NCI-H345 treated with DMSO at 0.1 percent for 48 hours (cell line): Measurements from ENCODE around the gene SLFN12.
"Not testable (repeated sequence)": the region's sequence is repeated elsewhere in the genome, so short reads cannot be mapped to it uniquely, and the experiment has no call there.

Experiments
- DNase-seq: peaks from one replicate; lab custom pipeline; 2025; ENCODE audit not compliant: unreplicated experiment; lab: John Stamatoyannopoulos, UW

The SLFN12 gene

DNA sequence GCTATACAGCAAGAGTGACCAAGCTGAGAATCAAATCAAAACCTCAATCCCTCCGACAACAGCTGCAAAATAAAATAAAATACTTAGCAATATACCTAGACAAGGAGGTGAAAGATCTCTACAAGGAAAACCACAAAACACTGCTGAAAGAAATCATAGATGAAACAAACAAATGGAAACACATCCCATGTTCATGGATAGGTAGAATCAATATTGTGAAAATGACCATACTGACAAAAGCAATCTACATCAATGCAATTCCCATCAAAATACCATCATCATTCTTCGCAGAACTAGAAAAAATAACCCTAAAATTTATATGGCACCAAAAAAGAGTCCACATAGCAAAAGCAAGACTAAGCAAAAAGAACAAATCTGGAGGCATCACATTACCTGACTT is 17.6 kb downstream of the SLFN12 start:
- DNase-seq = not testable (repeated sequence)

DNA sequence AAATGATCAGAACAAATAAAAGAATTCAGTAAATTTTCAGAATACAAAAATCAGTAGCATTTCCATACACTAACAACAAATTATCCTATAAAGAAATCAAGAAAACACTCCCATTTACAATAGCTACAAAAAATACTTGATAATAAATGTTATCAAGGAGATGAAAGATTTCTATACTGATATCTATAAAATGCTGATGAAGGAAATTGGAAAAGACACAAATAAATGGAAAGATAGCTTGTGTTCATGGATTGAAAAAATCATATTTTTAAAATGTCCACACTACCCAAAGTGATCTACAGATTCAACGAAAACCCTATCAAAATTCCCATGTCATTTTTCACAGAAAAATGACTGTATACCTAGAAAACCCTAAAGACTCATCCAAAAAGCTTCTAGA is 18.1 kb downstream of the SLFN12 start:
- no peak for DNase-seq

DNA sequence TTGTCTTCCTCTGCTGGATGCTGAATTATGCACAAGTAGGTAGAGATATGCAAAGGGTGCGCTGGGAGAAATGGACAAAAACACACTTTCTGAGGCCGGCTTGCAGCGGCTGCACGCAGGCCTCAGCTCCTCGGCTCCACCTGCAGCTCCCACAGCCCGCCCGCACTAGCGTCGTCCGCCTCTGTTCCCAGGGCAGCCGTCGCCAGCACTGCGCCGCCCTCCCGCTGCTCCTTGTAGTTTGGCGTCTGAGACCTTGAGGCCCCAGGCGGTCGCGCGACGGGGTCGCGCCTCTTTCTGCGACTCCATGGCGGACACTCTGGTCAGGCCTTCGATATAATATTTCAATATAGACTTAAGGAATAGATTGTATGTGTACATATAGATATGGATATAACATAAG is 24.8 kb downstream of the SLFN12 start:
- no peak for DNase-seq

DNA sequence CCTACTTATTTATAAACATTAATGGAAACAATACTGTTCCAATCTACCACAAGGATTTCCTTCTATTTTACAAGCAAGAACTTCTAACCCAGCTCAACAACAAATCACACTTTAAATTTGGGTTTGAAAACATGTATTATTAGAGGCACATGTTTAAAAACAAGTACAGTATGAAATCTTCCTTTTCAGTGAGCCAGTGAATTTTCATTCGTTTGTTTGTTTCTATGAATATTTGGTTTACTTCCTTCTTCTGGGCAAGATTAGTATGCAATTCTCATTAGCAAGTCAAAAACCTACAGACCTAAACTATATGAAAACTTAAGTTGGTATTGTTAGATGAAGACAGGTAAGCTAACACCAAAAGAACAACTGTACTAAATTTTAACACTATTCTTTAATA is 25.7 kb downstream of the SLFN12 start:
- DNase-seq = no peak

- no peak for DNase-seq
Measured at GRCh38 chr17:35404360-35404759, 27.9 kb downstream of the SLFN12 start.

DNA sequence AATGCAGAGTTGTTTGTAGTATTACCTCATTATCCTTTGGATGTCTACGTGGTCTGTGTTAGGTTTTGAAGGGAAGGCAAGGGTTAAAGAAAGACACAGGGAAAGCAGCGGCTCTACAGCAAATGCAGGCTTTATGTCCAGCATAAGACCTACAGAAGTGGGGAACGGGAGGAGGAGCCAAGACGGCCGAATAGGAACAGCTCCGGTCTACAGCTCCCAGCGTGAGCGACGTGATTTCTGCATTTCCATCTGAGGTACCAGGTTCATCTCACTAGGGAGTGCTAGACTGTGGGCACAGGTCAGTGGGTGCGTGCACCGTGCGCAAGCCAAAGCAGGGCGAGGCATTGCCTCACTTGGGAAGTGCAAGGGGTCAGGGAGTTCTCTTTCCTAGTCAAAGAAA is 38.5 kb downstream of the SLFN12 start:
- DNase-seq = not testable (repeated sequence)

DNA sequence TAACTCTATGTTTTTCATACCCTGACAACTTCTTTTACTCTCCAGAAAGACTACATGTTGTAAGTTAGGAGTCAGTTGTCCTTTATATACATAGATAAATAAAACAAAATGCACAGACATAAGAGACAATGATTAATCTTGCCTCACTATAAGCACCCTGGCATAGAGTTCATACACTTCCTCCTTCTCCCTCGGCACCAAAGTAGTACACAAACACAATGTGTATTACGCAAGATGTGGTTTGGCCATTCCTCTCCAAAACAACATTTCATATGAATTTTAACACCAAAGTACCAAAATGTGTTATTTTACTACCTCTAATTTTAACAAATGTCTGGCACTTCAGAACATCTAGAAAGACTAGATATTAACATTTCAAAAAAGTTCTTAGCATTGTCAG is 41.6 kb downstream of the SLFN12 start:
- DNase-seq = no peak

DNA sequence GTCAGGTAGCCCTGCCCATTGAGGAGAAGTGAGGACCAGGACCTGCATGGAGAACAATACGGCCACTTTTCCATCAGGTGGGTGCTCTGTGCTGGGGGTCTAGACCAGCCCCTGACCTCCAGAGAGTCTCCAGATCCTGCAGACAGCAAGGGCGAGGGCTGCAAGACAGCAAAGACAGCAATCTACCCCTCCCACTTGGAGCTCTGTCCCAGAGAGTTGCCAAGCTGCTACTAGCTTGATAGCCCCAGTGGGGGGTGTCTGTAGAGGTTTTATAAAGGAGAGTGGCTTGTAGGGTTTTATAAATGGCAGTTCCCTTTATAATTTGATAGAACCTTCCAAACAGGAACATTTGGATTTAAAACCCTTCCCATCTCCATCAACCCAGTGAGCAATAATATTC is 42.1 kb downstream of the SLFN12 start:
- DNase-seq = no peak

GRCh38 chr17:35387496-35387895 is 44.8 kb downstream of the SLFN12 start:
- no peak for DNase-seq

DNA sequence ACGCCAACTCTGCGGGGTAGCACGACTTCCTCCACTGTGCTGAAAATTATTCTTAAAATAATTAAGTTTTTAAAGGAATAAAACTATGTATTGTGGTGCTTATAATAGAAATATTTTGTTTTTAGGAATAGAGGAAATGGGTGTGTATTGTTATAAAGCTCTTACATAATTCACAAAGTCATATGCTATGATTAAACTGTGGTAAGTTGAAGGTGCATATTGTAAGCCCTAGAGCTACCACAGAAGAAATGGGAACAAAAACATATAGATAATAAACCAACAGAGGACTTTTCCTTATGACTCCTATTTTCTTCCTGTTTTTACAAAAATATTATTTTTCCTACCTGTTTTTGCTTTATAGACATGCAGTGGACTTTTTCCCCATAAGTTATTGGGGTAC is 54.6 kb downstream of the SLFN12 start:
- no peak for DNase-seq

GRCh38 chr17:35377068-35377467 is 55.2 kb downstream of the SLFN12 start:
- DNase-seq = no peak

- DNase-seq = no peak
Measured at GRCh38 chr17:35376245-35376644, 56.1 kb downstream of the SLFN12 start.

DNA sequence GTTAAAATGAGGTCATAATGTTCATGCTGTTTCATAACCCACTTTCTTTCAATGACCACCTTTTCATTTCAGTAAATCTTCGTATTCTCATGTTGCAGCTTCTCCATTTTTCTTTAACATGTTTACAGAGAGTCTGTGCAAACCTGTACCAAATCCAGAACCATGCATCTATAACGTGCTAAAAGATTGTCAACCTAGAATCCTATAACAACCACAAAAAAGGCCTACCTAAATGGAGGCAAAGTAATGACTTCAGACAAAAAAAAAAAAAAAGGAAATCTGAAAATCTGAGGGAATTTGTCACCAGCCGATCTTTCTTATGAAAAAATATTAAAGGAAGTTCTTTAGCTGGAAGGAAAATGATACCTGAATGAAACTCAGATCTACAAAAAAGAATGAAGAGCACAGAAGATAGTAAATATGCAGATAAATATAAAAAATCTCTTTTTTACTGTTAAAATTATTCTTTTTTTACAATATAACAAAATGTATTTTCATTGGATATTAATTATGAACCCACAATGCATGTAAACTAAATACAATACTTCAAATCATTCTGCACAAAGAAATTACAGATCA is 57.4 kb downstream of the SLFN12 start:
- DNase-seq = no peak

- peak; percentile 16 for DNase-seq
Measured at GRCh38 chr17:35373984-35374765, 58.1 kb downstream of the SLFN12 start.

DNA sequence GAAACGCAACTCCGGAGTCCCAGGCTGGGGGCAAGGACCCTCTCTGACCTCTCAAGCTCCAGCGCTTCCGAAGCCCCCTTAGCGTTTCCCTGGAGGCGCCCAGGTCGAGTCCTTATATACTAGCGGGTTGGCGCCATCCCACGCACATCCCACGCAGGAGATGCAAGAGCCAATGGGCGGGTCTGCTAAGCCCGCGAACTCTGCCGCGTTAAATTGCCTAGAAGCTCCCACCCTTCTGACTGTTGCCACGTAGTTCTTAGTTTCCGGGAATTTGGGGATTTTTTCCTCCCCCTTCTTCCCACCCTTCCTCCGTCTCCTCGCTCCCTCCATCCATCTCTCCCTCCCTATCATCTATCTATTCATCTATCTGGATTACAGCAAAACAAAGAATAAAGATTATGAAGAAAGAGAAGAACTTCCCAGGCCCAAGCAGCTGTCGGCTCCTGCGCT is 58.7 kb downstream of the SLFN12 start, which contains the start of gene SLFN11:
Gene SLFN11 (minus strand): TSS at position 88 of the 450 bp plus-strand sequence. CDS start 9,814 bp downstream, outside the sequence.
- DNase-seq = peak; percentile 57

- peak; percentile 10 for DNase-seq
Measured at GRCh38 chr17:35372846-35373533, 59.3 kb downstream of the SLFN12 start.

DNA sequence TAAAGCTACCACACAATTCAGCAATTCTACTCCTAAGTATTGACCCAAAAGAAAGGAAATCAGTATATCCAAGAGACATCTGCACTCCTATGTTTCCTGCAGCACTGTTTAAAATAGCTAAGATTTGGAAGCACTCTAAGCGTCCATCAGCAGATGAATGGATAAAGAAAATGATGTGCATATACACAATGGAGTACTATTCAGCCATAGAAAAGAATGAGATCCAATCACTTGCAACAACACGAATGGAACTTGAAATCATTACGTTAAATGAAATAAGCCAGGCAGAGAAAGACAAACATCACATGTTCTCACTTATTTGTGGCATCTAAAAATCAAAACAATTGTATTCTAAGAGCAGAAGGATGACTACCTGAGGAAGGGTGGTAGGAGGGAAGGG is 60.4 kb downstream of the SLFN12 start:
- DNase-seq = no peak

DNA sequence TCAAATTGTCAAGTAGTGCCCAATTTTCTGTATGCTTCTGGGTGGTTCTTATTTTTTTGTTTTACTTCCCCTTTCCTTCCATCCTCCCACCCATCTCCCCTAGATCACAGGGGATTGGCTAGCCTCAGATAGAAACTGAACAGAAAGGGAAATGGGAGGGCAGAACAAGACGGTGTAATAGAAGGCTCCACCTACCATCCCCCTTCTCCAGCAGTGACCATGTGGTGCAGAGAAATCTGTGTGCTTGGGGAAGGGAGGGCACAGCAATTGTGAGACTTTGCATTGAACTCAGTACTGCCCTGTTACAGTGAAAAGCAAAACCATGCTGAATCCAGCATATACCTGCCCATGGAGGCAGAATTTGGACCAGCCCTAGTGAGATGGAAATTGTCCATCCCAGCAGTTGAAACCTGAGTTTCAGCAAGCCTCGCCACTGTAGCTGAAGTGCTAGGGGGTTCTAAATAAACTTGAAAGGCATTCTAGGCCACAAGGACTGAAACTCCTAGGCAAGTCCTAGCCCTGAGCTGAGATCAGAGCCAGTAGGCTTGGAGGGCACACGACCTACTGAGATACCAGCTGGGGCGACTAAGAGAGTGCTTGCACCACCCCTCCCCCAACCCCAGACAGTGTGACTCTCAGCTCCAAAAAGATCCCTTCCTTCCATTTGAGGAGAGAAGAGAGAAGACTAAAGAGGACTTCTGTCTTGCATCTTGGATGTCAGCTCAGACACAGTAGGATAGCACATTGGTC is 64.0 kb downstream of the SLFN12 start:
- DNase-seq = no peak

- no peak for DNase-seq
Measured at GRCh38 chr17:35361027-35361426, 71.3 kb downstream of the SLFN12 start.
